Ovary (tissue), 3 donors: ENCODE results near the gene HYCC2.

Experiments used
- CTCF ChIP-seq, 3 donors: fragments of 450-650 bp in 2 of 3; fragments of 200-600 bp in 1 of 3; IDR thresholded peaks; one replicate each; pipeline versions ENCODE4 v1.5.1 to v1.8.0; 2016 to 2022; ENCODE audit warnings: antibody characterized with exemption in 3 of 3, mild to moderate bottlenecking in 1 of 3
- EP300 ChIP-seq: sonication (generic); formaldehyde crosslinking; IDR thresholded peaks from one replicate; pipeline ENCODE4 v1.6.1; 2017; ENCODE audit warnings: antibody characterized with exemption
- POLR2A ChIP-seq: fragments of 450-650 bp; IDR thresholded peaks from one replicate; pipeline ENCODE4 v1.6.1; 2017; ENCODE audit warnings: antibody characterized with exemption, mild to moderate bottlenecking, moderate library complexity
- donor health status: DM: no; HTN: no; CAD: no.

- TF ChIP-seq CTCF (IDR thresholded peaks at IDR 0.05), result peak in 2 of 3 donors; percentile 37 to 55
- TF ChIP-seq POLR2A, result peak; percentile 64
- no peak for TF ChIP-seq EP300
Measured at GRCh38 chr2:201071479-201072200, at the start of gene HYCC2, which contains the start of gene NDUFB3.
